Rectal smooth muscle tissue (tissue), 1 donor: ENCODE results near the gene CFAP45.

Experiments
- H3K27ac ChIP-seq: one replicate; pipeline ENCODE4 v1.7.0; 2013; ENCODE audit warnings: low read depth, low read length, inconsistent platforms
- H3K27me3 ChIP-seq: one replicate; pipeline ENCODE4 v1.7.0; 2013; ENCODE audit warnings: low read length; ENCODE audit not compliant: control insufficient read depth, insufficient read depth
- H3K36me3 ChIP-seq: one replicate; pipeline ENCODE4 v1.7.0; 2013; ENCODE audit warnings: low read length; ENCODE audit not compliant: control insufficient read depth, insufficient read depth
- H3K4me1 ChIP-seq: one replicate; pipeline ENCODE4 v1.7.0; 2013; ENCODE audit warnings: low read length; ENCODE audit not compliant: control insufficient read depth, insufficient read depth
- H3K4me3 ChIP-seq: one replicate; pipeline ENCODE4 v1.7.0; 2013; ENCODE audit warnings: low read length
- H3K9ac ChIP-seq: one replicate; pipeline ENCODE4 v1.7.0; 2013; ENCODE audit warnings: low read length

Gene CFAP45

GRCh38 chr1:159934136-159935039 is 34.4 kb upstream of the CFAP45 start:
- H3K9ac ChIP-seq = no peak overlapping the region
- H3K36me3 ChIP-seq = no peaks in the 10 kb centered on the region
- no peak overlapping the region for H3K27ac ChIP-seq
- no peaks in the 10 kb centered on the region for H3K27me3 ChIP-seq
- no peaks in the 10 kb centered on the region for H3K4me1 ChIP-seq
- H3K4me3 ChIP-seq = no peak overlapping the region

GRCh38 chr1:159933347-159933746 is 33.4 kb upstream of the CFAP45 start:
- Histone ChIP-seq H3K9ac (no peak overlapping the region), H3K4me3 (no peak overlapping the region), H3K36me3 (no peaks in the 10 kb centered on the region), H3K27me3 (no peaks in the 10 kb centered on the region), H3K4me1 (no peaks in the 10 kb centered on the region), H3K27ac (no peak overlapping the region)

- Histone ChIP-seq H3K9ac (no peak overlapping the region), H3K27me3 (no peaks in the 10 kb centered on the region), H3K36me3 (no peaks in the 10 kb centered on the region), H3K4me1 (no peaks in the 10 kb centered on the region), H3K27ac (no peak overlapping the region), H3K4me3 (no peak overlapping the region)
These were observed 32.6 kb upstream of the CFAP45 start for GRCh38 chr1:159932296-159933285.

- no peak overlapping the region for H3K27ac ChIP-seq
- no peak overlapping the region for H3K4me3 ChIP-seq
- no peaks in the 10 kb centered on the region for H3K4me1 ChIP-seq
- no peak overlapping the region for H3K9ac ChIP-seq
- H3K27me3 ChIP-seq = no peaks in the 10 kb centered on the region
- H3K36me3 ChIP-seq = no peaks in the 10 kb centered on the region
These were observed 31.8 kb upstream of the CFAP45 start for GRCh38 chr1:159931795-159932173.

- H3K9ac ChIP-seq = no peak overlapping the region
- H3K36me3 ChIP-seq = no peaks in the 10 kb centered on the region
- no peak overlapping the region for H3K27ac ChIP-seq
- no peak overlapping the region for H3K4me3 ChIP-seq
- H3K4me1 ChIP-seq = peaks cover 3% of the 10 kb centered on the region
- no peaks in the 10 kb centered on the region for H3K27me3 ChIP-seq
These were observed 31.3 kb upstream of the CFAP45 start for GRCh38 chr1:159931101-159931794.

GRCh38 chr1:159930634-159931033 is 30.7 kb upstream of the CFAP45 start:
- H3K36me3 ChIP-seq = no peaks in the 10 kb centered on the region
- H3K4me3 ChIP-seq = no peak overlapping the region

GRCh38 chr1:159930216-159930615 is 30.3 kb upstream of the CFAP45 start:
- Histone ChIP-seq H3K36me3 (no peaks in the 10 kb centered on the region), H3K27me3 (no peaks in the 10 kb centered on the region), H3K4me1 (peaks cover 9% of the 10 kb centered on the region), H3K9ac (no peak overlapping the region), H3K27ac (no peak overlapping the region), H3K4me3 (no peak overlapping the region)

More at GRCh38 chr1:159930634-159931033, 30.7 kb upstream of the CFAP45 start:
- Histone ChIP-seq H3K27me3 (no peaks in the 10 kb centered on the region), H3K9ac (no peak overlapping the region), H3K4me1 (peaks cover 9% of the 10 kb centered on the region), H3K27ac (no peak overlapping the region)

GRCh38 chr1:159929155-159930051 is 29.4 kb upstream of the CFAP45 start:
- Histone ChIP-seq H3K27me3 (no peaks in the 10 kb centered on the region), H3K9ac (no peak overlapping the region), H3K4me3 (no peak overlapping the region), H3K36me3 (no peaks in the 10 kb centered on the region), H3K4me1 (peaks cover 9% of the 10 kb centered on the region), H3K27ac (no peak overlapping the region)

- Histone ChIP-seq H3K27me3 (no peaks in the 10 kb centered on the region), H3K9ac (no peak overlapping the region), H3K36me3 (no peaks in the 10 kb centered on the region), H3K4me3 (no peak overlapping the region), H3K27ac (no peak overlapping the region), H3K4me1 (peaks cover 9% of the 10 kb centered on the region)
These were observed 28.6 kb upstream of the CFAP45 start for GRCh38 chr1:159928491-159929050.

GRCh38 chr1:159927849-159928431 is 28.0 kb upstream of the CFAP45 start:
- Histone ChIP-seq H3K27me3 (no peaks in the 10 kb centered on the region), H3K4me1 (peaks cover 9% of the 10 kb centered on the region), H3K27ac (no peak overlapping the region), H3K9ac (no peak overlapping the region), H3K4me3 (no peak overlapping the region), H3K36me3 (no peaks in the 10 kb centered on the region)
